ENCODE data around the gene ZNF493. TPM values are rescaled to one million over a fixed set of nuclear protein-coding genes. Genes with fewer than 3 reads are reported as not detected.
A peak's percentile ranks its signal among the peaks of the same experiment; 100 is the strongest.

ZNF493 gene
- total RNA-seq, 2 donors from 2014 or later, result 33.3 to 41.7 TPM

- Histone ChIP-seq H3K4me1 (ENCODE audit: control insufficient read depth in 1 of 2, low read depth in 2 of 2) (no peaks in the 10 kb centered on the region), H3K4me3 (no peak overlapping the region), H3K27me3 (replicated peaks; ENCODE audit: insufficient read depth) (no peaks in the 10 kb centered on the region), H3K36me3 (no peaks in the 10 kb centered on the region), H3K9me3 (peaks cover 7% of the 10 kb centered on the region), H3K27ac (no peak overlapping the region)
- no peak for ATAC-seq (ENCODE audit: insufficient number of reproducible peaks, low FRiP score, low read depth)
- no peak for DNase-seq (ENCODE audit: low spot score)
- TF ChIP-seq CTCF (IDR thresholded peaks at IDR 0.05), result no peak
Measured at GRCh38 chr19:21462540-21462939, 65.6 kb downstream of the ZNF493 start.

DNA sequence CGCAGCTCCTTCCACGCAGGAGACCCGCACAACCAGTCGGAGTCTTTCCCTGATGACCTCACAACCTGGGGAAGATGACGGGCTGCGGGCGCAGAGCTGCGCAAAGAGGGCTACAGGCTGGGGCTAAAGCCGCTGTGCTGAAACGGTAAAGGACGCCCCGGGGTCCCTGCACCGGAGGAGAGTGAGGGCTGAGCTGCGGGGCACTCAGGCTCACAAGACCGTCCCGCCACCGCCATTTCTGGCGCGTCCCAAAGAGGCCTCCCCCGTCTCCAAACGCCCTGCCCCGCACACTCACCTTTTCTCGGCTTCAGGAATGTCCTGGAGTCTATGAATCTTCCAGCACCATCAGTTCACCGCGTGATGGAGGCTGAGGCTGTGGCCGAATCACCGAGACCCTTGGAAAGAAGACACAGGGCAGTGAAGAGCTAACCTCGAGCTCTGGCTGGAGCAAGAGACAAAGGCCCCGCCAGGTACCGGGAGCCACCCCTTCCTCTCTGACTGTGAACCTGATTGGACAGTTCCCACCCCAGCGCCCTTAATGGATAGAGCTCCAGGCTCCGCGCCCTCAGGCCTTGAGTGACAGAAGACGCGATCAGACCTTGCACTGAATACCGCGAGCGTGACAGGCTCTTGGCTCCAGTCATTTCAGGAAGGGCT is 66.6 kb downstream of the ZNF493 start:
- ATAC-seq (ENCODE audit: insufficient number of reproducible peaks, low FRiP score, low read depth) (no peak), DNase-seq (ENCODE audit: low spot score) (no peak)
- no peak for TF ChIP-seq CTCF (IDR thresholded peaks at IDR 0.05)
- H3K27ac ChIP-seq, result no peak overlapping the region
- H3K9me3 ChIP-seq, result no peaks in the 10 kb centered on the region
- no peaks in the 10 kb centered on the region for H3K36me3 ChIP-seq
- H3K27me3 ChIP-seq (replicated peaks; ENCODE audit: insufficient read depth), result no peaks in the 10 kb centered on the region
- no peaks in the 10 kb centered on the region for H3K4me1 ChIP-seq (ENCODE audit: control insufficient read depth in 1 of 2, low read depth in 2 of 2)
- peak overlapping the region; percentile 57 for H3K4me3 ChIP-seq

- ATAC-seq (ENCODE audit: insufficient number of reproducible peaks, low FRiP score, low read depth), result no peak
- no peaks in the 10 kb centered on the region for H3K27me3 ChIP-seq (replicated peaks; ENCODE audit: insufficient read depth)
- DNase-seq (ENCODE audit: low spot score), result no peak
Measured at GRCh38 chr19:21466627-21467026, 69.7 kb downstream of the ZNF493 start.

DNA sequence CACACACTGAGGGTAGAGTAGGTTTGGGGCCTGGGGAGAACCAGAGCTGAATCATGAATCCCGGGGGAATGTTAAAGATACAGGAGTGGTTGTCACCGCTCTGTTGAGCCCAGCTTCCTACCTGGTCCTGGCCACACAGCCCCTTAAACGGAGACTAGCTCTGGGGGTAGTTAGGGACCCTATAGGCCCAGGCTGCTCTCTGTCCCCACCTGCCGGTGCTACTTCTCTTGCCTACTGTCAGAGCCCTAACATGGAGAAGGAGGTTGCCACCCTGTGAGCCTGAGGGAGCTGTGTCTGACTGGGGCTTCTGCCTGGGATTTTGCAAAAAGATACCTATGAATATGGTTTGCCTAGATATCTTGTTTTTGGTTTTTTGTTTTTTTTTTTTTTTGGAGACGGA is 71.9 kb downstream of the ZNF493 start:
- no peaks in the 10 kb centered on the region for H3K9me3 ChIP-seq
- H3K4me1 ChIP-seq (ENCODE audit: control insufficient read depth in 1 of 2, low read depth in 2 of 2), result no peaks in the 10 kb centered on the region
- H3K27ac ChIP-seq, result no peak overlapping the region
- no peak for TF ChIP-seq CTCF (IDR thresholded peaks at IDR 0.05)
- no peaks in the 10 kb centered on the region for H3K36me3 ChIP-seq
- ATAC-seq (ENCODE audit: insufficient number of reproducible peaks, low FRiP score, low read depth), result no peak
- no peak overlapping the region for H3K4me3 ChIP-seq
- no peaks in the 10 kb centered on the region for H3K27me3 ChIP-seq (replicated peaks; ENCODE audit: insufficient read depth)
- no peak for DNase-seq (ENCODE audit: low spot score)

More at GRCh38 chr19:21466627-21467026, 69.7 kb downstream of the ZNF493 start:
- no peaks in the 10 kb centered on the region for H3K9me3 ChIP-seq
- no peaks in the 10 kb centered on the region for H3K4me1 ChIP-seq (ENCODE audit: control insufficient read depth in 1 of 2, low read depth in 2 of 2)
- TF ChIP-seq CTCF (IDR thresholded peaks at IDR 0.05), result no peak
- no peak overlapping the region for H3K4me3 ChIP-seq
- no peaks in the 10 kb centered on the region for H3K36me3 ChIP-seq
- no peak overlapping the region for H3K27ac ChIP-seq

DNA sequence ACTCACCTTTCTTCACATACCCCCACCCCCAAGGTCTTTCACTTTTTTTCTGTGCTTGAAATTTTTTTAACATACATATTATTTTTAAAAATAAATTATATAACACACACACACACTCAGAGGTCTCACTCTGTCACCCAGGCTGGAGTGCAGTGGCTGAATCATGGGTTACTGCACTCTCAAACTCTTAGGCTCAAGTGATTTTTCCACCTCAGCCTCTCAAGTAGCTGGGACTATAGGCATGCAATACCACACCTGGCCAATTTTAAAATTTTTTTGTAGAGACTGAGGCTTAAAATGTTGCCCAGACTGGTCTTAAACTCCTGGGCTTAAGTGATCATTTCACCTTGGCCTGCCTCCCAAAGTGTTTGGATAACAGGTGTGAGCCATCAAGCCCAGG is 75.6 kb downstream of the ZNF493 start:
- Histone ChIP-seq H3K4me3 (no peak overlapping the region), H3K4me1 (ENCODE audit: control insufficient read depth in 1 of 2, low read depth in 2 of 2) (peaks cover 3 to 5% of the 10 kb centered on the region in 2 donors), H3K36me3 (no peaks in the 10 kb centered on the region), H3K27ac (no peak overlapping the region), H3K9me3 (no peaks in the 10 kb centered on the region), H3K27me3 (replicated peaks; ENCODE audit: insufficient read depth) (no peaks in the 10 kb centered on the region)
- no peak for DNase-seq (ENCODE audit: low spot score)
- no peak for ATAC-seq (ENCODE audit: insufficient number of reproducible peaks, low FRiP score, low read depth)
- TF ChIP-seq CTCF (IDR thresholded peaks at IDR 0.05), result no peak
